T-helper 1 cell treated with Interleukin-12 subunit alpha and Interleukin-12 subunit beta and Interleukin-4 antibody, amounts not matched to agents 30 μg/mL and 1 μg/mL, for 36 hours (primary cell): ENCODE data around the gene ZNF37A.
"Not testable (repeated sequence)": the region's sequence is repeated elsewhere in the genome, so short reads cannot be mapped to it uniquely, and the experiment has no call there.

Experiments
- H3K27ac Mint-ChIP-seq: one replicate; pipeline ENCODE4 v1.8.0; 2021; ENCODE audit warnings: mild to moderate bottlenecking, mixed read lengths
- H3K27me3 Mint-ChIP-seq: one replicate; pipeline ENCODE4 v1.8.0; 2021; ENCODE audit warnings: low read depth, mixed read lengths
- H3K36me3 Mint-ChIP-seq: one replicate; pipeline ENCODE4 v1.8.0; 2021; ENCODE audit warnings: low read depth, mixed read lengths
- H3K4me1 Mint-ChIP-seq: one replicate; pipeline ENCODE4 v1.8.0; 2021; ENCODE audit warnings: low read depth, mixed read lengths
- H3K4me3 Mint-ChIP-seq: one replicate; pipeline ENCODE4 v1.8.0; 2021; ENCODE audit warnings: mild to moderate bottlenecking, moderate library complexity, mixed read lengths
- H3K9me3 Mint-ChIP-seq: one replicate; pipeline ENCODE4 v1.8.0; 2021; ENCODE audit warnings: mixed read lengths

ZNF37A gene

GRCh38 chr10:38112159-38112558, 18.0 kb downstream of the ZNF37A start:
- H3K9me3 Mint-ChIP-seq: peaks cover 70% of the 10 kb centered on the region
- H3K4me1 Mint-ChIP-seq: no peaks in the 10 kb centered on the region
- H3K27ac Mint-ChIP-seq: no peak overlapping the region
- H3K27me3 Mint-ChIP-seq: no peaks in the 10 kb centered on the region
- H3K4me3 Mint-ChIP-seq: no peak overlapping the region
- H3K36me3 Mint-ChIP-seq: peaks cover 55% of the 10 kb centered on the region

GRCh38 chr10:38118072-38118807, 24.1 kb downstream of the ZNF37A start:
- Mint-ChIP-seq H3K27ac (no peak overlapping the region), H3K27me3 (no peaks in the 10 kb centered on the region), H3K4me1 (no peaks in the 10 kb centered on the region), H3K4me3 (no peak overlapping the region), H3K9me3 (peaks cover 92% of the 10 kb centered on the region), H3K36me3 (peaks cover 63% of the 10 kb centered on the region)

- Mint-ChIP-seq H3K27me3 (no peaks in the 10 kb centered on the region), H3K36me3 (peaks cover 62% of the 10 kb centered on the region), H3K9me3 (peaks cover 94% of the 10 kb centered on the region), H3K27ac (no peak overlapping the region), H3K4me3 (no peak overlapping the region), H3K4me1 (no peaks in the 10 kb centered on the region)
Observed at GRCh38 chr10:38119038-38119437, 24.9 kb downstream of the ZNF37A start.

DNA sequence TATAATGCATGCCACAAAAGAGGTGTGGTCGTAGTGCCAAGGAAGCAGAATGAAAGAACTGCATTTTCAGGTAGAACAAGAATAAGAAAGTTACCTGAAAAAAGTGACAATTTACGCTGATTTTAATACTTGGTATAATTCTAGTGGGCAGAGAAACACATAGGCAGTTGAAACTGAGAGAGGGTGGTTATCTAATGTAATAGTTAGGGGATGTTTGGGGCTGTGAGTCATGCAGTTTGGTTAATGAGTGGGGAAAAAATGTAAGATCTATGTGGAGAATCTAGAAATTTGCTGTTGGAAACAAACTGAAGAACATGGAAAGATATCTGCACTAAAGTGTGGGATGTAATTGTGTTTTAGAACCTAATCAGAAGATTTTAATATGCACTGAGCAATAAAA, 33.7 kb downstream of the ZNF37A start:
- Mint-ChIP-seq H3K4me1 (no peaks in the 10 kb centered on the region), H3K9me3 (peaks cover 82% of the 10 kb centered on the region), H3K4me3 (no peak overlapping the region), H3K27ac (no peak overlapping the region), H3K27me3 (no peaks in the 10 kb centered on the region), H3K36me3 (peaks cover 12% of the 10 kb centered on the region)

DNA sequence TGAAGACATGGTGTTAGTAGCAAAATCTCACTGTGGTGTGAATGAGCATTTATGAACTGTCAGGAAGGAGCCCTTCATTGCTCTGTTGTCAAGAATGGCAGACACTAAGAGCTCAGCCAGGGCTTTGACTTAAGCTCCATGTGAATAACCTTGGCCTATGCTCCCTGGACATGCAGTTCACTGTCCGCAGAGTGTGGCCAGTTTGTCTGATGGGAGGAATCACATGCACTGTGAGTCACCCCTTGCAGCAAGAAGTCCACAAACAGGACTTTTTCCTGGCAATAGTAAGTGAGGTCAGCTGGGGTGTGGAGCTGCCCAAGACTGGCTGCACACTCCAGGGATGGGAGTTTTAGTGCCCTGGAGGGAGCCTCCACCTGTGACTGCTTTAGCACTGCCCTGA, 49.5 kb downstream of the ZNF37A start:
- H3K36me3 Mint-ChIP-seq: no peaks in the 10 kb centered on the region
- H3K9me3 Mint-ChIP-seq: peaks cover 58% of the 10 kb centered on the region

GRCh38 chr10:38146579-38147333, 52.6 kb downstream of the ZNF37A start:
- Mint-ChIP-seq H3K4me1 (no peaks in the 10 kb centered on the region), H3K4me3 (no peak overlapping the region), H3K9me3 (peaks cover 47% of the 10 kb centered on the region)

More for the DNA sequence above, 49.5 kb downstream of the ZNF37A start:
- no peak overlapping the region for H3K4me3 Mint-ChIP-seq
- H3K4me1 Mint-ChIP-seq: no peaks in the 10 kb centered on the region
- no peaks in the 10 kb centered on the region for H3K27me3 Mint-ChIP-seq
- H3K27ac Mint-ChIP-seq: no peak overlapping the region

GRCh38 chr10:38147686-38148085, 53.5 kb downstream of the ZNF37A start:
- H3K36me3 Mint-ChIP-seq: no peaks in the 10 kb centered on the region
- H3K9me3 Mint-ChIP-seq: peaks cover 44% of the 10 kb centered on the region
- H3K4me3 Mint-ChIP-seq: no peak overlapping the region
- H3K27ac Mint-ChIP-seq: no peak overlapping the region
- H3K4me1 Mint-ChIP-seq: no peaks in the 10 kb centered on the region
- no peaks in the 10 kb centered on the region for H3K27me3 Mint-ChIP-seq

More at GRCh38 chr10:38146579-38147333, 52.6 kb downstream of the ZNF37A start:
- Mint-ChIP-seq H3K27ac (no peak overlapping the region), H3K36me3 (no peaks in the 10 kb centered on the region), H3K27me3 (no peaks in the 10 kb centered on the region)

GRCh38 chr10:38150891-38151463, 56.8 kb downstream of the ZNF37A start:
- not testable (repeated sequence) for H3K27me3 Mint-ChIP-seq, H3K36me3 Mint-ChIP-seq, H3K27ac Mint-ChIP-seq, H3K4me1 Mint-ChIP-seq, H3K4me3 Mint-ChIP-seq
- H3K9me3 Mint-ChIP-seq: peaks cover 31% of the 10 kb centered on the region

DNA sequence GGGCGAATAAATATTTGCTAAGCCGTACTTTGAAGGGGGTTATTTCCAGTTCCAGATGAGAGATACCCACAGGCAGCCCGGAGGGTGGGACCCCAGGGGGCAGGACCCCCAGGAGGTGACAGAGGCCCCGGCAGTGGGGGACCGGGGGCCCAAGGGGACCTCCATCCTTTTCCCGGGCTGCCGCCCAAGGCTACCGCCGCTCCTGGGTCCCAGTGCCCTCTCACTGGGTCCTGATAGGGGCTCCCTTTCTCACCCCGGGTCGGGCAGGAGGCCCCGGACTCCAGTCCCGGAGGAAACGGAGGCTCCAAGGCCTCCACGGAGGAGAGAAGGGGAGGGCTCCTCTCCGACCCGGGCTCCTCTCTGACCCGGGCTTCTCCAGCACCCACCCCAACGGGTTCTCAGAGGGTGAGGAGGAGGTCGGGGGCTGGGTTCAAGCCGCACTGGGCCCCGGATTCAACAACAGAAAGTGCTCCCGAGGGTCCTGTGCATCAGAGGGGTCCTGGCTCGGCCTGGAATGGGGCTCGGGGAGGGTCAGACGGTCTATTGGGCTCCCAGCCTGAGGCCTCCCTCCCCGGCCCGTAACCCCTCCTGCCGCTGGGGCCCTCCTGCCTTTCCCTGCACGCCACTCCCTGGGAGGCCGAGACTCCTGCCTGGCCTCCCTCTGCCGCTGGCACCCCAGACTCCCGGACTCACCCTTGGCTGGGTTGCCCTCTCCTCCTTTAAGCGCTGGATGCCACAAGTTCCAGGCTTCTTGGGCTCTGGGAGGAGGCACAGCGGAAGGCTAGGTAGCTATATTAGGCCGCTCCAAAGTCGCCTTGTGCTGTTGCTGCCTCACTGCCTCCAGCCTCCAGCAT, 62.5 kb downstream of the ZNF37A start:
- H3K9me3 Mint-ChIP-seq: peaks cover 35% of the 10 kb centered on the region
- H3K27ac Mint-ChIP-seq: no peak overlapping the region
- H3K36me3 Mint-ChIP-seq: no peaks in the 10 kb centered on the region
- no peak overlapping the region for H3K4me3 Mint-ChIP-seq
- no peaks in the 10 kb centered on the region for H3K27me3 Mint-ChIP-seq
- H3K4me1 Mint-ChIP-seq: no peaks in the 10 kb centered on the region

DNA sequence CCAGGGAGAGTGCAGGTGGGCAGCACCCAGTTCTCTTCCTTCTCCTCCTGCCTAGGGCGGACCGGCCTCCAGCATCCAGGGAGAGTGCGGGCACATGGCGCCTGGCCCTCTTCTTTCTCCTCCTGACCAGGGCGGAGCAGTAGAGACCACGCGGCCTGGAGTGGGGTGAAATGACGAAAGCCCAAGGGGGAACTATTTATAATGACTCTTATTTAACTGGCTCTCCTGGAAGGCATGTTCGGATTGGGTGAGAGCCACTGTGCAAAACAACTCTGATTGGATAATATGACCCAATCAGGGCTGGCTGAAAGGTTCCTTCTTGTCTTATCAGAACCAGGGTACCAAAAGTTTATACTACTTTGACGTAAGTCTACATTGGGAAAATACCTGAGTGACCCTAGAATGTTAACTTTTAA, 63.1 kb downstream of the ZNF37A start:
- Mint-ChIP-seq H3K9me3 (peaks cover 35% of the 10 kb centered on the region), H3K36me3 (no peaks in the 10 kb centered on the region), H3K27me3 (no peaks in the 10 kb centered on the region), H3K27ac (no peak overlapping the region), H3K4me3 (no peak overlapping the region), H3K4me1 (no peaks in the 10 kb centered on the region)

DNA sequence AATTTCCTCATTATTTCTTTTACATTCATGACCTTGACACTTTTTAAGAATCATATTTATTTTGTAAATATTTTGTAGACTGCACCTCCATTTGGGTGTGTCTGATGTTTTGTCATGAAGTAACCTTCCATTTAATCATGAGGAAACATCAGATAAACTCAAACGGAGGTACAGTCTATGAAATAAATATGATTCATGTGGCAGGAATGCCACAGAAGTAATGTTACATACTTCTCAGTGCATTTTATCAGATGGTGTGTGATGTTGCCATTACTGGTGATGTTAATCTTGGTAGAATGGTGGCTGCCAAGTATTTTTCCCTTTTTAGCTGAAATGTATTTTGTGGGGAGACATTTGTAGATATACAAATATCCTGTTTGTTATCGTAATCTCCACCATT, 64.9 kb downstream of the ZNF37A start:
- Mint-ChIP-seq H3K4me3 (no peak overlapping the region), H3K9me3 (peaks cover 34% of the 10 kb centered on the region), H3K27me3 (no peaks in the 10 kb centered on the region), H3K27ac (no peak overlapping the region), H3K36me3 (no peaks in the 10 kb centered on the region), H3K4me1 (no peaks in the 10 kb centered on the region)

GRCh38 chr10:38163617-38164016, 69.5 kb downstream of the ZNF37A start:
- Mint-ChIP-seq H3K27ac (no peak overlapping the region), H3K27me3 (no peaks in the 10 kb centered on the region), H3K36me3 (no peaks in the 10 kb centered on the region), H3K9me3 (peaks cover 15% of the 10 kb centered on the region), H3K4me3 (no peak overlapping the region), H3K4me1 (no peaks in the 10 kb centered on the region)

DNA sequence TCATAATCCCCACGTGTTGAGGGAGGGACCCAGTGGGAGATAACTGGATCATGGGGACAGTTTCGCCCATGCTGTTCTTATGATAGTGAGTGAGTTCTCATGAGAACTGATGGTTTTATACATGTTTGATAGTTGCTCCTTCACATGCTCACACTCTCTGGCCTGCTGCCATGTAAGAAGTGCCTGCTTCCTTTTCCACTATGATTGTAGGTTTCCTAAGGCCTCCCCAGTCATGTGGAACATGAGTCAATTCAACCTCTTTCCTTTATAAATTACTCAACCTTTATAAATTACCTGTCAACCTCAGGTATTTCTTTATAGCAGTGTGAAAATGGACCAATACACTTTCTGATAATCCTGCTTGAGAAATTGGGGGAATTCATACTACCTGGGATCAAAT, 80.2 kb downstream of the ZNF37A start:
- H3K27ac Mint-ChIP-seq: no peak overlapping the region
- H3K4me3 Mint-ChIP-seq: no peak overlapping the region
- no peaks in the 10 kb centered on the region for H3K4me1 Mint-ChIP-seq
- peaks cover 13% of the 10 kb centered on the region for H3K9me3 Mint-ChIP-seq
- H3K36me3 Mint-ChIP-seq: no peaks in the 10 kb centered on the region
- H3K27me3 Mint-ChIP-seq: no peaks in the 10 kb centered on the region

- Mint-ChIP-seq H3K27ac (no peak overlapping the region), H3K36me3 (no peaks in the 10 kb centered on the region), H3K4me1 (no peaks in the 10 kb centered on the region), H3K4me3 (no peak overlapping the region), H3K9me3 (peaks cover 15% of the 10 kb centered on the region), H3K27me3 (no peaks in the 10 kb centered on the region)
Observed at GRCh38 chr10:38184477-38184876, 90.3 kb downstream of the ZNF37A start.
